Activated T-helper 1 cell treated with anti-CD3 and anti-CD28 coated beads, Interleukin-2, amount 50 U/mL, for 16 hours (primary cell): ENCODE results near the gene PRMT5.
A peak's percentile ranks its signal among the peaks of the same experiment; 100 is the strongest.
"Not testable (repeated sequence)": the region's sequence is repeated elsewhere in the genome, so short reads cannot be mapped to it uniquely, and the experiment has no call there.

Experiments used
- DNase-seq, 2 donors: peaks; one replicate each; pipeline ENCODE4 v3.0.0-alpha.2; 2020; ENCODE audit warnings: low read depth in 1 of 2, low spot score in 1 of 2

Gene PRMT5

DNA sequence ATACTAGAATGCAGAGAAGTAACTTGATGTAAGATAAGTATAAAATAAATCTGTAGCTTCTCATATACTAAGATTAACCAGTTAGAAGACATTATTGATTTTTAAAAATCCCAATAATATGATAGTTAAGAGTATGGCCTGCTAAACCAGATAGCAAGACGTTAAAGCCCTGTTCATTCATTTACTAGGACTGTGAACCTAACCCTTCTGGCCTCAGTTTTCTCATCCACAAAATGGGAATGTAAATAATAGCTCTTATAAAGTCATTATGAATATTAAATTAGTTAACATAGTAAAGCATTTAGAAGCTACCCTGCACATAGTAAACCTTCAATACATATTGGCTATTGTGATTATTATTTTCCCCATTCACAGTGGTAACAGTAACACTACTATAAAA lies 6.0 kb upstream of the PRMT5 start:
- no peak for DNase-seq

- no peak for DNase-seq
These were observed 3.0 kb upstream of the PRMT5 start for GRCh38 chr14:22932146-22932545.

DNA sequence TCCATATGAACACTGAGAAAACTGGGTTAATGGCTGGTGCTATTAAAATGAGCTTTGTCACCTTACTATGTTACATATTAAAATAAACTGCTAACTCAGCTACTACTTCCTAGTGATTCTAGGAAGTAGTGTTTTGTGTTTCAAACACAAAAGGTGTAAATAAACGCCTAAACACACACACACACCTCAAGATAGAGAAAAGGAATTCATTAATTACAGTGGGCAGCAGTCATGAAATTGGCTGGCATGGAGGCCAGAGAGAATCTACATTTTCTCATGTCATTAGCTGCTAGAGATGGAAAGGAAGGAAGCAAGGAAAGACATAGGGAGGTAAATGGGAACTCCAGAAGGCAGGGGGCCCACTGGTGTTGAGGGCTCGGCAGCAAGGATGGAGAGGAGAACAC lies 787 bp upstream of the PRMT5 start:
- DNase-seq = no peak

DNA sequence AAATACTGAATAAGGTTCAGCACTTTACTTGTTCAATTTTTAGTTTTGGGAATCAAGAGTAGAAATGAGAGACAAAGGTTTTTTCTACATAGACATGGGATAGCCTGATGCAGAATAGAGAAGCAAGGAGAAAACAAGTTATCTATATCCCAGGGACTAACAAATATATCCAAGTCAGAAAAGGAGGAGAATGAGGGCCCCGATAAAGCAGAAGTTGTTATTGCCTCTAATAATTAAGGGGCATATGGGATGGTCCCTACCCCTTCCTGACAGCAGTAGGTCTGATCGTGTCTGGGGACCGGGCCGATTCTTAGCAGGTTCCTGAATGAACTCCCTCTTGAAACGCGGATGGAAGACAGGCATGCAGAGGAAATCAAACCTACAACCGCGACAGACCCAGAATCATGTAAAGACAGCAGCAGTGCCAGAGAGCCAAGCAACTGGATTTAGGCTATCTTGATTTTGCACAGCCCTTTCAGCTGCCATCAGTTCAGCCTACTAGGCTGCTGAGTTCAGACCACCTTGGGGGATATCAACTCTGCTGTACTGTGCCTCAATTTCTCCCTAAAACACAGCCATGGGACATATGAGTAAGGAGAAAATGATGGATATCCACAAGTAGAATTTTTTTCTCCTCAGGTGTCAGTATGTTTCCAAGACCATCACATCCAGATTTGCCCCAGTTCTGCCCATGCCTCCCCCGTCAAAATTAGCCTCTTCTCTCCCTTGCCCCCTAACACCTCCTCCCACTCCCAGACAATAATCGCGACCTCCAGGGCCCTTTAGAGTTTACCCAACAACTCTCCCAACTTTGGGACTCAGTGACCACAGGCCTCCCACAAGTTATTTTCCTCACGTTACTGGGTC lies 706 bp downstream of the PRMT5 start:
- no peak for DNase-seq

- no peak for DNase-seq
These were observed 2.9 kb downstream of the PRMT5 start for GRCh38 chr14:22926316-22926715.

- DNase-seq = no peak
These were observed 3.7 kb downstream of the PRMT5 start for GRCh38 chr14:22925513-22925912.

GRCh38 chr14:22923746-22924145 lies 5.4 kb downstream of the PRMT5 start:
- no peak for DNase-seq

- DNase-seq = no peak
These were observed 6.9 kb downstream of the PRMT5 start for GRCh38 chr14:22922294-22922693.

DNA sequence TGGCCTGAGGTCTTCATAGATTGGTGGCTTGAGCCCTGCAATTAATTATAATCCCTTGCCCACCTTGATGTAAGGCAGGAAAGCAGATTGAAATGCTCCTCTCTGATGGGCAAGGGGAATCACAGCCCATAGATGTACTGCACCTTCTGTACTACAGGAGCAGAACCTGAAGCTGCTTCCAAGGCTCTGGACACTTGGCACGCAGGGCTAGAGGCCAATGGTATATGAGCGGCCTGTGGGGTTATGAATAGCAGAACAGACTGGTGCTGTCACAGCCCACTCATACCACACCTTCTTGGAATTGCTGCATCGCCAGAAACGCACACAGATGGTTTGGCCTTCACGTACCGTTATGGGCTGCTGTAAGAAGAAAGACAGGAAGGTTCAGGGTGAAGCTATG lies 8.5 kb downstream of the PRMT5 start:
- DNase-seq = no peak

- no peak for DNase-seq
These were observed 9.6 kb downstream of the PRMT5 start for GRCh38 chr14:22919601-22919921.

- DNase-seq = peak; percentile 99
These were observed 10.2 kb downstream of the PRMT5 start, which contains the start of gene RBM23 for GRCh38 chr14:22918804-22919600. TSS of gene RBM23 (minus strand) at chr14:22919149.

DNA sequence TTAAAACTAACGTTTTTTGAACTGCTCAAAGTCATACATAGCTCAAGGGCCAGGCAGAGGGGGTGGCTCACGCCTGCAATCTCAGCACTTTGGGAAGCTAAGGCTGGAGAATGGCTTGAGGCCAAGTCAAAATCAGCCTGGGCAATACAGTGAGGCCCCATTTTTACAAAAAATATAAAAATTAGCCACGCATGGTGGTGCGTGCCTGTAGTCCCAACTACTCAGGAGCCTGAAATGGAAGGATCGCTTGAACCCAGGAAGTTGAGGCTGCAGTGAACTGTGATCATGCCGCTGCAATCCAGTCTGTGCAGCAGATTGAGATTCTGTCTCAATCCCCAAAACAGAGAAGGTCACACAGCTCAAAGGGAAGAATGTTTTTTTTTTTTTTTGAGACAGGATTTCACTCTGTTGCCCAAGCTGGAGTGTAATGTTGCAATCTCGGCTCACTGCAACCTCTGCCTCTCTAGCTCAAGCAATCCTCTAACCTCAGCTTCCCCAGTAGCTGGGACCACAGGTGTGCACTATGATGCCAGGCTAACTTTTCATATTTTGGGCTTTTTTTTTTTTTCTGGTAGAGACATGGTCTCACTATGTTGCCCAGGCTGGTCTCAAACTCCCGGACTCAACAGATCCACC lies 13.2 kb downstream of the PRMT5 start:
- no peak for DNase-seq

DNA sequence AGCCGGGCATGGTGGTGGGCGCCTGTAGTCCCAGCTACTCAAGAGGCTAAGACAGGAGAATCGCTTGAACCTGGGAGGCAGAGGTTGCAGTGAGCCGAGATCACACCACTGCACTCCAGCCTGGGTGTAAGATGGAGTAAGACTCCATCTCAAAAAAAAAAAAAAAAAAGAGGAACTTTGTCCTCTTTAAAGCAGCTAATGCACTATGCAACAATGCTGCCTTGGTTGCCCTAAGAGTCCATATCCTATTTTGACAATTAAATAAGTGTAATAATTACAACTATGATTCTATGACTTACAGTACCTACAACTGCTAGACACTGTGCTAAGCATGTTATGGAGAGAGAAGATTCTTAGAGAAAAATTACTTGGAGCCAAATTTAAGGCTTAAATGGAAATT lies 14.3 kb downstream of the PRMT5 start:
- DNase-seq = not testable (repeated sequence)

DNA sequence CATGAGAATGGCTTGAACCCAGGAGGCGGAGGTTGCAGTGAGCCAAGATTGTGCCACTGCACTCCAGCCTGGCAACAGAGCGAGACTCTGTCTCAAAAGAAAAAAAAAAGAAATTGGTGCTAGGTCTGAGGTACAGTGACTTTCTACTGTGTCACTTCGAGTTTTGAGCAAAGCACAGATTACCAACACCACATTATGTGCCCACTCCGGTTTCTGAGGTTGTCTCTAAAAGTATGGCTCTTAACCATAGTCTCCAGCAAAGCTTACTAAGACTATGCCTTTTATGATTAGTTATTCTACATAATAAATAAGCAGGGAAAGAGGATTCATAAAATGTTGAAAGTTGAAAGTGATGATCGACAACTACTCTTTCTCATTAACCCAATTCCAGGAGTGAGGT lies 18.3 kb downstream of the PRMT5 start:
- no peak for DNase-seq

GRCh38 chr14:22908601-22909000 lies 20.6 kb downstream of the PRMT5 start:
- no peak for DNase-seq

DNA sequence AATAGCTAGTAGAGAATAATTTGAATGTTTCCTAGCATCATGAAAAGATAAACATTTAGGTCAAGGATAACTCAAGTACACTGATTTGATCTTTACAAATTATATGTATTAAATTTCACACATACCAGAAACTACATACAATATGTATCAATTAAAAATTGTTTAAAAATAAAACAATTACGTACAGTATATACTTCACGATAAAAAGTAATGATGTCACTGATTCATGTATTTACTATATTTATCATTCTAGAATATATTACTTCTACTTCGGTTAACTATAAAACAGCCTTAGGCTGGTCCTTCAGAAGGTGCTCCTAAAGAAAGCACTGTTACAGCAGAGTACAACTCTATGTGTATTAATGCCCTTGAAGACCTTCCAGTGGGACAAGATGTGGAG lies 21.7 kb downstream of the PRMT5 start:
- DNase-seq = no peak

GRCh38 chr14:22906073-22906472 lies 23.1 kb downstream of the PRMT5 start:
- DNase-seq = no peak

GRCh38 chr14:22905627-22906026 lies 23.5 kb downstream of the PRMT5 start:
- DNase-seq = no peak

- no peak for DNase-seq
These were observed 25.5 kb downstream of the PRMT5 start for GRCh38 chr14:22903742-22904087.

DNA sequence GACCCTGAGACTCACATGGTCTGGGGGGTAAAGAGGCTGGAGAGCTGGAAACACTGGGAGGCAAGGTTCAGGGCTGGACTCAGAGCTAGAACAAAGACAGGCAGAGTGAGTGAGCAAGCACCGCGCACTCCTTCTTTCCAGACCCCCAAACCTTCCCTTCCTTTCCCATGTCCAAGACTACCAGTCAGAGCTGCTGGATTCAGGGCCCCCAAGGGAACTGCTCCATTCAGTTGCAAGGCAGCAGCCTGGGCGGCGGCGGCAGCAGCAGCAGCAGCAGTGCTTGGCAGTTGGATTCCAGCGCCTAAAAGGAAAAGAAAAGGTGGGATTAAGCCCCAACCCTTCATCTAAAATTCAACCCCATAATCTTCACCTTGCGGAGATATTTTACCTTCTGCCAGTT lies 27.4 kb downstream of the PRMT5 start:
- DNase-seq = no peak

- DNase-seq = no peak
These were observed 28.9 kb downstream of the PRMT5 start for GRCh38 chr14:22900081-22900799.
